Uterus (tissue), 2 donors: ENCODE results near the gene KRTAP5-7.

Experiments
- POLR2A ChIP-seq, 2 donors: fragments of 450-650 bp; IDR thresholded peaks; one replicate each; pipeline ENCODE4 v1.6.1; 2016; ENCODE audit warnings: antibody characterized with exemption in 2 of 2, mild to moderate bottlenecking in 1 of 2, moderate library complexity in 1 of 2
- TF ChIP-seq, protein P1 (sequence below), 4 experiments: fragments of 200-600 bp in 2 of 4; fragments of 450-650 bp in 2 of 4; sonication (generic) in 2 of 4; IDR thresholded peaks; one replicate each; pipeline ENCODE4 v1.5.1; 2016 to 2019; ENCODE audit warnings: antibody characterized with exemption in 4 of 4, mild to moderate bottlenecking in 2 of 4, moderate library complexity in 1 of 4

DNA sequence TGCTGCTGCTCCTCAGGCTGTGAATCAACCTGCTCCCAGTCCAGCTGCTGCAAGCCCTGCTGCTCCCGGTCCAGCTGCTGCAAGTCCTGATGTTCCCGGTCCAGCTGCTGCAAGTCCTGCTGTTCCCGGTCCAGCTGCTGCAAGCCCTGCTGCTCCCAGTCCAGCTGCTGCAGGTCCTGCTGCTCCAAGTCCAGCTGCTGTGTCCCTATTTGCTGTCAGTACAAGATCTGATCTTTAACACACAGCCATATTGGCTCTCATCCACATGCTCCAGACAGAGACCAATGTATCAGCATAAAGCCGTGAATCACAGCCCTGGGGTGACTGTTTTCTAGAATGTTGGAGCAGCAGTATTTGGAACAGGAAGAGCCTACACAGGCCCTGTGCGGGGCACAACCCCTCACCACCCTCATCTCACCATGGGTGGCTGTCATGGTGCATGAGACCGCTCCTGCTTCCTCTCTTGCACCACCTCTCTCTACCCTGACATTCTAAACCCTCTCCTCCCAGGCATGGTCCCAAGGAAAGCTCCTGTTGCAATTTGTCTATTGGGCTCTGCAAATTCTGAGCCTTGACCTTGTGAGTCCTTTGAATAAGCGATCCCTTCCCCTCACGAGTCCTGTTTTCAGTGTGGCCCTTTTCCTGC, 41.8 kb downstream of the KRTAP5-7 start:
- TF ChIP-seq, protein P1, sequence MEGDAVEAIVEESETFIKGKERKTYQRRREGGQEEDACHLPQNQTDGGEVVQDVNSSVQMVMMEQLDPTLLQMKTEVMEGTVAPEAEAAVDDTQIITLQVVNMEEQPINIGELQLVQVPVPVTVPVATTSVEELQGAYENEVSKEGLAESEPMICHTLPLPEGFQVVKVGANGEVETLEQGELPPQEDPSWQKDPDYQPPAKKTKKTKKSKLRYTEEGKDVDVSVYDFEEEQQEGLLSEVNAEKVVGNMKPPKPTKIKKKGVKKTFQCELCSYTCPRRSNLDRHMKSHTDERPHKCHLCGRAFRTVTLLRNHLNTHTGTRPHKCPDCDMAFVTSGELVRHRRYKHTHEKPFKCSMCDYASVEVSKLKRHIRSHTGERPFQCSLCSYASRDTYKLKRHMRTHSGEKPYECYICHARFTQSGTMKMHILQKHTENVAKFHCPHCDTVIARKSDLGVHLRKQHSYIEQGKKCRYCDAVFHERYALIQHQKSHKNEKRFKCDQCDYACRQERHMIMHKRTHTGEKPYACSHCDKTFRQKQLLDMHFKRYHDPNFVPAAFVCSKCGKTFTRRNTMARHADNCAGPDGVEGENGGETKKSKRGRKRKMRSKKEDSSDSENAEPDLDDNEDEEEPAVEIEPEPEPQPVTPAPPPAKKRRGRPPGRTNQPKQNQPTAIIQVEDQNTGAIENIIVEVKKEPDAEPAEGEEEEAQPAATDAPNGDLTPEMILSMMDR (IDR thresholded peaks at IDR 0.05) = no peak
- TF ChIP-seq POLR2A (IDR thresholded peaks at IDR 0.05) = no peak
